Naive thymus-derived CD8-positive, alpha-beta T cell (primary cell): ENCODE data around the gene LIMD2. TPM values are rescaled to one million over a fixed set of nuclear protein-coding genes. Genes with fewer than 3 reads are reported as not detected.
A peak's percentile ranks its signal among the peaks of the same experiment; 100 is the strongest.

Experiments used
- ATAC-seq, 2 donors: fragments of 150-1000 bp; cut with Tn5 transposase in 1 of 2; sonication (Bioruptor Pico), chemical (Tn5 transposase) in 1 of 2; 1 replicate in 1 of 2; 2 replicates in 1 of 2; pipeline ENCODE4 v1.10.0; 2021; ENCODE audit warnings: mild to moderate bottlenecking in 2 of 2, moderate library complexity in 2 of 2
- POLR2A ChIA-PET: fragments of 350-600 bp; sonication (Branson Sonifier 250); formaldehyde crosslinking; loops from one replicate; lab custom pipeline; 2021; ENCODE audit warnings: antibody characterized with exemption; lab: Charles Lee
- DNase-seq, 10 donors: peaks; one replicate each; pipeline versions ENCODE4 v3.0.0 to v3.0.0-alpha.2; 2020 to 2022
- H3K27ac Mint-ChIP-seq, 10 donors: one replicate each; pipeline ENCODE4 v1.8.0; 2020 to 2022; ENCODE audit warnings: mild to moderate bottlenecking in 10 of 10, mixed read lengths in 10 of 10, moderate library complexity in 4 of 10, inconsistent platforms in 1 of 10
- H3K27me3 Mint-ChIP-seq, 5 donors: one replicate each; pipeline ENCODE4 v1.8.0; 2021 to 2022; ENCODE audit warnings: mixed read lengths in 5 of 5
- H3K36me3 Mint-ChIP-seq, 3 donors: one replicate each; pipeline ENCODE4 v1.8.0; 2020 to 2022; ENCODE audit warnings: mixed read lengths in 3 of 3, mild to moderate bottlenecking in 2 of 3, inconsistent platforms in 1 of 3
- H3K4me1 Mint-ChIP-seq, 4 donors: one replicate each; pipeline ENCODE4 v1.8.0; 2021 to 2022; ENCODE audit warnings: mixed read lengths in 4 of 4
- H3K4me3 Mint-ChIP-seq, 10 donors: one replicate each; pipeline ENCODE4 v1.8.0; 2020 to 2022; ENCODE audit warnings: mild to moderate bottlenecking in 10 of 10, mixed read lengths in 10 of 10, moderate library complexity in 6 of 10, inconsistent platforms in 1 of 10
- H3K9me3 Mint-ChIP-seq, 9 donors: one replicate each; pipeline ENCODE4 v1.8.0; 2020 to 2022; ENCODE audit warnings: mixed read lengths in 9 of 9, mild to moderate bottlenecking in 3 of 9, inconsistent platforms in 1 of 9, moderate library complexity in 1 of 9
- polyA plus RNA-seq, 3 donors: library from polyadenylated mRNA; unstranded; fragments of 300-500 nt; fragmentation: Illumina TruSeq; gene quantifications; one replicate each; pipeline ENCODE4 v1.2.3, GENCODE V29; 2021
- total RNA-seq, 8 experiments: library from RNA in 2 of 8; stranded (reverse) in 2 of 8; gene quantifications; one replicate each; pipeline ENCODE4 v1.2.3 and lab custom pipeline; 2021 to 2026

LIMD2 gene
- total and polyA plus RNA-seq, 5 experiments from 2014 or later = 390 to 980 (median 700) TPM

DNA sequence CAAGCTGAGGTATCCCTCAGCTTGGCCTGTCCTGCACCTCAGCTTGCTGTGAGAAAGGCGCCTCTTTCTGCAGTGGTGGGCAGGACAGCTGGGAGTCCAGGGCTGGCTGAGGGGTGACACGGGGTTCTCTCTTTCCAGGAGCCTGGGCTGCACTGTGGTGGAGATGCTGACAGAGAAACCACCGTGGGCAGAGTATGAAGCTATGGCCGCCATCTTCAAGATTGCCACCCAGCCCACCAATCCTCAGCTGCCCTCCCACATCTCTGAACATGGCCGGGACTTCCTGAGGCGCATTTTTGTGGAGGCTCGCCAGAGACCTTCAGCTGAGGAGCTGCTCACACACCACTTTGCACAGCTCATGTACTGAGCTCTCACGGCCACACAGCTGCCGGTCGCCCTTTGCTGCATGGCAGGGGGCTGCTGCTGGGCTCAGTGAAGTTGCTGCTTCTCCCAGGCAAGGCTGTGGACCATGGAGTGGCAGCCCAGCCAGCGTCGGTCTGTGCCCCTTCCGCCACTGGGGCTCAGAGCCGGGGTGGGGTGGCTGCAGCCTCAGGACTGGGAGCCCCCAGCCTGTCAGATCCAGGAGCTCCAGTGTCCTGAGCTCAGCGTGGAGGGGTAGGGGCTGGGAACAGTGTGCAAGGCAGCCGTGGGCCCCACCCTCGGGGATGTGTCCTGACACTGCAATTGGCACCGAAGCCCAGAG lies 6.4 kb downstream of the LIMD2 start:
- peak overlapping the region in 9 of 10 donors; percentile 45 to 99 (median 60) for H3K4me3 Mint-ChIP-seq
- POLR2A ChIA-PET = interaction anchor here (0.5 to 15.3 kb wide), 18 partner anchors 7 to 637 kb away, joined by 3 to 1071 read pairs (median 18); partner anchors contain the start of genes CCDC47, DCAF7, DDX42 and FTSJ3
- H3K27ac Mint-ChIP-seq = peak overlapping the region; percentile 75 to 99 (median 96)
- peaks cover 35 to 72% (median 67%) of the 10 kb centered on the region in 4 donors for H3K4me1 Mint-ChIP-seq
- ATAC-seq (no peak), DNase-seq (peak in 1 of 10 donors; percentile 20)
- peaks cover 0 to 71% (median 22%) of the 10 kb centered on the region in 3 donors for H3K36me3 Mint-ChIP-seq
- no peaks in the 10 kb centered on the region for H3K27me3 Mint-ChIP-seq
- H3K9me3 Mint-ChIP-seq = peaks cover 0 to 2% (median 0%) of the 10 kb centered on the region in 9 donors

DNA sequence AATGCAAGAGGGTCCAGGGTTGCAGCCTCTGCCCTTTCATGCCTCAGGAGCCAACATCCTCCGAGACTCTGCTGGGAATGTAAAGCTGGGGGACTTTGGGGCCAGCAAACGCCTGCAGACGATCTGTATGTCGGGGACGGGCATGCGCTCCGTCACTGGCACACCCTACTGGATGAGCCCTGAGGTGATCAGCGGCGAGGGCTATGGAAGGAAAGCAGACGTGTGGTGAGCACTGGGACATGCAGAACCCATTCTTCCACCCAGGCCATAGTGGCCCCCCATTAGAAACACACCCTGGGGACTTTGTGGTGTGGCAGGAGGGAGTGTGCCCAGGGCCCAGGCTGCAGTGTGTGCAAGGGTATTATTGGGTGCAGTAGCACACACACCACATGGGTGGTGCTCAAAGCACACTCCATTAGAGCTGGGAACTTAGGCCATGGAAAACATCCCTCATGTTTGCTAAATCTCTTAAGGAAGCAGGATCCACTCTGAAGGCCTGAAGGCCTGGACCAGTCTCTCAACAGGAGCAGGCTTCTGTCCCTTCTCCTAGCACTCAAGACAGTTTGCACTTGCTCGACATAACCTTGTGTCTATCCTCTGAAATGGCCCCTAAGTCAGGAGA lies 7.6 kb downstream of the LIMD2 start:
- DNase-seq (no peak), ATAC-seq (no peak)
- no peaks in the 10 kb centered on the region for H3K27me3 Mint-ChIP-seq
- H3K9me3 Mint-ChIP-seq = no peaks in the 10 kb centered on the region
- no peak overlapping the region for H3K4me3 Mint-ChIP-seq
- H3K4me1 Mint-ChIP-seq = peaks cover 31 to 68% (median 59%) of the 10 kb centered on the region in 4 donors
- peaks cover 0 to 69% (median 14%) of the 10 kb centered on the region in 3 donors for H3K36me3 Mint-ChIP-seq
- H3K27ac Mint-ChIP-seq = peak overlapping the region in 8 of 10 donors; percentile 75 to 99 (median 96)
- POLR2A ChIA-PET = interaction anchor here (1.7 to 15.3 kb wide), 8 partner anchors 10 to 149 kb away, joined by 3 to 1071 read pairs (median 162); partner anchors contain the start of genes CCDC47, DDX42, FTSJ3 and MAP3K3

DNA sequence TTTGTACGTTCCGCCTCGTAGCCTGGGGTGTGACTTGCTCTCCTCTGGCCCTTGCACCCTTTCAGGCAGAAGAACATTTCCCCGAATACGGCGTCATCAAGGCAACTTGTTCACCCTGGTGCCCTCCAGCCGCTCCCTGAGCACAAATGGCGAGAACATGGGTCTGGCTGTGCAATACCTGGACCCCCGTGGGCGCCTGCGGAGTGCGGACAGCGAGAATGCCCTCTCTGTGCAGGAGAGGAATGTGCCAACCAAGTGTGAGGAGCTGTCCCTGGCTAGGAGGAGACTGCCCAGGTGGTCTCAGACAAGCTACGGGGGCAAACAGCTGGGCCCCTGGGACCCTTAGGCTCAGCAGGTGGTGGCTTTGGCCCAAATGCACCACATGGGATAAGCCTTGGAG lies 10.4 kb downstream of the LIMD2 start:
- no peak for ATAC-seq
- Mint-ChIP-seq H3K27me3 (no peaks in the 10 kb centered on the region), H3K4me1 (peaks cover 15 to 43% (median 31%) of the 10 kb centered on the region in 4 donors), H3K4me3 (no peak overlapping the region), H3K9me3 (no peaks in the 10 kb centered on the region), H3K27ac (peak overlapping the region in 1 of 10 donors; percentile 41), H3K36me3 (peaks cover 0 to 65% (median 12%) of the 10 kb centered on the region in 3 donors)
- POLR2A ChIA-PET = interaction anchor here (15.3 kb wide), 1 partner anchor 20 kb away, joined by 1071 read pairs; no protein-coding TSS in a partner anchor
- DNase-seq = no peak

DNA sequence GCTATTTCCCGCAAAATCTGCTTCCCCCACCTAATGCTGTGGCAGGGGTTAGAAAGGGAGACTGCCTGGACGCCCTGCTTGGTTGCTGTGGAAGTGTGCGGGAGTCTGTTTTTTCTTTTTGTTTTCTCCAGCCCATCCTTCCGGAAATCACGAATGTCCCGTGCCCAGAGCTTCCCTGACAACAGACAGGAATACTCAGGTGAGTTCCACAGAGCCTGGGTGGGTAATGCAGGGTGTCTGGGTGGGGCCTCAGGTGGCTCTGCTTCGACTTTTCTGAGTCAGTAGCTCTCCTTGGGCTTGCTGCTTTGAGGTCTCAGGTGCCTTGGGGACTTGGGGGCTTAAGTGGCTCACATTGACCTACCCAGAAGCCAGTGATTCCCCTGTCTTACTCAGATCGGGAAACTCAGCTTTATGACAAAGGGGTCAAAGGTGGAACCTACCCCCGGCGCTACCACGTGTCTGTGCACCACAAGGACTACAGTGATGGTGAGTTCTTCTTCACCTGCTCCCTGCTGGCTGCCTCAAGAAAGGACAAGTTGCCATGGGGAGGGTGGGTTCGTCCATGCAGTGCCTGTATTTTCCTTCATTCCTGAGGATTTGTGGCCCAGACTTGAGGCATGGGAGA lies 11.4 kb downstream of the LIMD2 start:
- no peak for ATAC-seq

DNA sequence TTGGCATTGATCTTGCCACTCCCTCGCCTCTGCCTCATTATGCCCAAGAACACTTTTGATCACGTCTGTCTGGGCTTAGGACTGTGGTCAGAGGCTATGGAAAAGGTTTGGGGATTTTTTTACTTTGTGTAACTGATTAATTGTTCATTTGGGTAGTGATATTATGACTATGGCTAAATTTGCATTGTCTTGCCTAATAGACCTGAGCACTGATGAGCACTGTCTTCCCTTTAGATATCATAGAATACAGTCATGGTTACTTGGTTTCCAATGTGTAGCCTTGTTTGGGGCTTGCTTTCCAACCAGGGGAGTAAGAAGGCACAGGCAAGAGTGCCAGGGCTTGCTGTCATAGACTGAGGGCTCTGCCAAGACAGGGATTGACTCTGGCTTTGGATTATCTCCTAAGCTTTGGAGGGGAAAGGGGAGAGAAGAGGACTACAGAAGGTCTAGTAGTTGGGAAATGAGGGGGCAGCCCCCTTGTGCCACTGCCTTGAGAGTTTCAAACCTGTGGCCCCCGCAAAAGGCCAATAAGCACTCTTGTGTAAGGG lies 13.7 kb downstream of the LIMD2 start:
- no peak overlapping the region for H3K4me3 Mint-ChIP-seq
- H3K36me3 Mint-ChIP-seq = peaks cover 0 to 78% (median 9%) of the 10 kb centered on the region in 3 donors
- H3K9me3 Mint-ChIP-seq = no peaks in the 10 kb centered on the region
- ATAC-seq (no peak), DNase-seq (no peak)
- peak overlapping the region in 6 of 10 donors; percentile 11 to 87 (median 46) for H3K27ac Mint-ChIP-seq
- POLR2A ChIA-PET = interaction anchor here (1.6 to 4.3 kb wide), 2 partner anchors 10 to 16 kb away, joined by 4 to 43 read pairs; no protein-coding TSS in a partner anchor
- H3K4me1 Mint-ChIP-seq = peaks cover 4 to 13% (median 8%) of the 10 kb centered on the region in 4 donors
- H3K27me3 Mint-ChIP-seq = no peaks in the 10 kb centered on the region

More for the DNA sequence above, 11.4 kb downstream of the LIMD2 start:
- Mint-ChIP-seq H3K9me3 (no peaks in the 10 kb centered on the region), H3K4me1 (peaks cover 13 to 34% (median 21%) of the 10 kb centered on the region in 4 donors), H3K4me3 (no peak overlapping the region), H3K36me3 (peaks cover 0 to 65% (median 14%) of the 10 kb centered on the region in 3 donors), H3K27me3 (no peaks in the 10 kb centered on the region), H3K27ac (peak overlapping the region in 4 of 10 donors; percentile 18 to 78 (median 47))
- POLR2A ChIA-PET = interaction anchor here (0.5 to 4.3 kb wide), 5 partner anchors 7 to 89 kb away, joined by 3 to 43 read pairs (median 3); partner anchors contain the start of gene CCDC47
- DNase-seq = no peak

DNA sequence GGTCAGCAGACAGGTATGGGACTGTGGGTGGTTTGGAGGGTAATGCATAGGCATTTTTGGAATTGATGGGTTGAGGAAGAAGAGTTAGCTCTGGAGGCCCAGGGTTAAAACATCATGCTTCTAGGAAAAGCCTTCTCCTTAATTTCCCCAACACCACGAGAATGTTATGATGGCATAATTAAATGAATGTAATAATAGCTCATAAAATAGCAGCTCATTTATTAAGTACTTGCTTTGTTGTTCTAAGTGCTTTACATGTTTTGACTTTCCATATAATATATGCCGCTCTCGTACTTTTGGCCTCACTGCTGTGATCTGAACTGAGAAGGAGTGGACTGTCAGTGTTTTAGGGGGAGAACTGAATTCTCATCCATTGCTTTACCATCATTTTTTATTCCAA lies 14.3 kb downstream of the LIMD2 start:
- Mint-ChIP-seq H3K27ac (peak overlapping the region in 2 of 10 donors; percentile 73 to 80), H3K9me3 (no peaks in the 10 kb centered on the region), H3K4me3 (no peak overlapping the region), H3K27me3 (no peaks in the 10 kb centered on the region), H3K36me3 (peaks cover 0 to 78% (median 7%) of the 10 kb centered on the region in 3 donors), H3K4me1 (peaks cover 0 to 12% (median 7%) of the 10 kb centered on the region in 4 donors)
- no peak for DNase-seq
- POLR2A ChIA-PET = interaction anchor here (4.3 kb wide), 1 partner anchor 10 kb away, joined by 43 read pairs; no protein-coding TSS in a partner anchor
- no peak for ATAC-seq

DNA sequence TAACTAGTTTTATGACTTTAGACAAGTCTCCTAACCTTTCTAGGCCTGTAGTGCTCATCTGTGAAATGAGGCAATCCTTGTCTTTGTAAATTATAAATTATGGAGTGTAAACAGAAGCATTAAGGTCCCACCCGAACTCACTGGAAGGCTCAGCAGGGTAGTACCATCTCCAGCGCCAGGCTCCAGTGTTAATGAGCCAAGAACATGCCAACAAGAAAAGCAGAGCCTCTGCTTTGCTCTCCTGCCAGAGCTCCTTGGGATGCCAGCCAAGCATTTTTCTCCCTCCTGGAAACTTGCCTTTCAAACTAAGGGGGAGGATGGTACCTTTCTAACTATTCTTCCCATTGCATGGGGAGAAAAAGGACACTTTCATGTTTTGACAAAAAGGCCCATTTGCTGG lies 14.9 kb downstream of the LIMD2 start:
- Mint-ChIP-seq H3K4me1 (peaks cover 2 to 12% (median 7%) of the 10 kb centered on the region in 4 donors), H3K36me3 (peaks cover 0 to 78% (median 6%) of the 10 kb centered on the region in 3 donors), H3K4me3 (no peak overlapping the region), H3K27me3 (no peaks in the 10 kb centered on the region), H3K27ac (peak overlapping the region in 3 of 10 donors; percentile 3 to 80 (median 72)), H3K9me3 (no peaks in the 10 kb centered on the region)
- no peak for ATAC-seq
- POLR2A ChIA-PET = interaction anchor here (4.3 kb wide), 1 partner anchor 11 kb away, joined by 43 read pairs; no protein-coding TSS in a partner anchor
- DNase-seq = no peak

DNA sequence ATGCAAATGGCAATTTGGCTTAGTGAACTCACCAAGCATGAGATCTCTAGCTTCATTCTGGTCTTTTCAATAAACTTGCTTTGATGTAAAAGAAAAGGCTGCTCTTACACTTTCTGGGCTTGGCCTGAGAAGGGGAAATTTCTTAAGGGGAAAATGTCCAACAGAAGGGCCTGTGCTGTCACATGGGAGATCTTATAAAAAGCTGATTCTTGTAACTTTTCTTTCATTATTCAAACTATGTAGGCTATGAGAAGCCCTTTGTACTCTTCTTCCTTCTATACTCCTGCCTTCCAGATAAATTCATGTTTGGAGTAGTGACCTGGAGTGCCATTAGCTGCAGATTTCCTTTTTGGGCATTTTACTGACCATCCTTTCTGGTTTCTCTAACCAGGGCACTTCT lies 16.9 kb downstream of the LIMD2 start:
- H3K9me3 Mint-ChIP-seq = no peaks in the 10 kb centered on the region
- H3K36me3 Mint-ChIP-seq = peaks cover 0 to 69% (median 2%) of the 10 kb centered on the region in 3 donors
- H3K27me3 Mint-ChIP-seq = no peaks in the 10 kb centered on the region
- POLR2A ChIA-PET = interaction anchor here (0.6 to 3.1 kb wide), 2 partner anchors 11 to 55 kb away, joined by 4 to 40 read pairs; no protein-coding TSS in a partner anchor
- ATAC-seq (no peak), DNase-seq (no peak)
- peaks cover 5 to 15% (median 9%) of the 10 kb centered on the region in 4 donors for H3K4me1 Mint-ChIP-seq
- no peak overlapping the region for H3K4me3 Mint-ChIP-seq
- peak overlapping the region in 6 of 10 donors; percentile 1 to 62 (median 48) for H3K27ac Mint-ChIP-seq

DNA sequence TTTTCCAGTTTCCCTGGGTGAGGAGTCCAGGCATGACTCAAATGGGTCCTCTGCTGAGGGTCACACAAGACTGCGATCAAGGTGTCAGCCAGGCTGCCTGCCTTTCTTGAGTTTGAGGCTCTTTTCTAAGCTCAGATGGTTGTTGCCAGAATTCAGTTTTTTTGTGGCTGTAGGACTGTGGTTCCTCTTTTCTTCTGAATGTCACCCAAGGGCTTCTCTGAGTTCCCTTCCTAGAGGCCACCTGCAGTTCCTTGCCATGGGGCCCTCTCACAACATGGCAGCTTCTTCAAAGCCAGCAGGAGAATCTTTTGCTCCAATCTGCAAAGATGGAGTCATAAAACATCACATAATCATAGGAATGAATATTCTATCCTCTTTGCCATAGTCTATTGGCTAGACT lies 17.5 kb downstream of the LIMD2 start:
- ATAC-seq (no peak), DNase-seq (no peak)
- Mint-ChIP-seq H3K27ac (peak overlapping the region in 7 of 10 donors; percentile 3 to 62 (median 44)), H3K4me3 (no peak overlapping the region), H3K9me3 (no peaks in the 10 kb centered on the region), H3K4me1 (peaks cover 4 to 15% (median 9%) of the 10 kb centered on the region in 4 donors), H3K27me3 (no peaks in the 10 kb centered on the region), H3K36me3 (peaks cover 0 to 69% (median 2%) of the 10 kb centered on the region in 3 donors)
- POLR2A ChIA-PET = interaction anchor here (0.6 to 3.1 kb wide), 3 partner anchors 12 to 55 kb away, joined by 4 to 40 read pairs (median 6); no protein-coding TSS in a partner anchor

DNA sequence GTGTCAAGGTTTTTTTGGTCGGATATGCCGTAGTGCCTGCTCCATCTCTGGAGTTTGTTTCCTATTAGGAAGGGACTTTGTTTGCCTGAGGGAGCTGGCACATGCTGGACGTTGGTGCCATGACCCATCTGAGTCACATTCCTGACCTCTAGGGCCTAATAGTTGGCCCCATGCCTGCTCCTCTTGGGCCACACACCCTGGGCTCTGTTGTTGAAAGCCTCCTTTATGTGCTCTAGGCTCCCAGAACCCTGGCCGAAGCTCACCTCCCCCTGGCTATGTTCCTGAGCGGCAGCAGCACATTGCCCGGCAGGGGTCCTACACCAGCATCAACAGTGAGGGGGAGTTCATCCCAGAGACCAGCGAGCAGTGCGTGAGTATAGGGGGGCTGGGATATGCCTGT lies 18.4 kb downstream of the LIMD2 start:
- Mint-ChIP-seq H3K9me3 (no peaks in the 10 kb centered on the region), H3K27ac (peak overlapping the region in 6 of 10 donors; percentile 10 to 83 (median 38)), H3K27me3 (no peaks in the 10 kb centered on the region), H3K4me1 (peaks cover 4 to 15% (median 11%) of the 10 kb centered on the region in 4 donors), H3K4me3 (no peak overlapping the region), H3K36me3 (peaks cover 0 to 76% (median 2%) of the 10 kb centered on the region in 3 donors)
- POLR2A ChIA-PET = interaction anchor here (0.7 to 3.1 kb wide), 4 partner anchors 13 to 30 kb away, joined by 4 to 40 read pairs (median 5); no protein-coding TSS in a partner anchor
- DNase-seq = no peak
- no peak for ATAC-seq

DNA sequence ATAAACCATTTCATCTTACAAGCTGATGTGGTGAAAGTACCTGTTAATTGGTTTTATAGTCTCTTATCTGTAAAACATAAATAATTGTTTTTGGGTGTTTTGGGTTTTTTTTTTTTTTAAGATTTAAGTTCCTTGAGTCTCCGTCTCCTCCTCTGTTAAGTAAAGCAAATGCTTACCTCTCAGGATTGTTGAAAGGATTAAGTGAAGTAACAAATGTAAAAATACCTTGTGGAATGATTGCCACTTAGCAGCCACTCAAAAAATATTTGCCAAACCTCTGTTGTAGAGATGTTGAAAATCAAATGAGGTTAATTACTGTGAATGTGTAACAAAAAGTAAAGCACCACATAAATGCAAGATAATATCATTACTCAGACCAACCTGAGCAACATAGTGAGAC lies 19.2 kb downstream of the LIMD2 start:
- ATAC-seq (no peak), DNase-seq (no peak)
- H3K27me3 Mint-ChIP-seq = no peaks in the 10 kb centered on the region
- peak overlapping the region in 5 of 10 donors; percentile 46 to 83 (median 72) for H3K27ac Mint-ChIP-seq
- H3K4me3 Mint-ChIP-seq = no peak overlapping the region
- peaks cover 4 to 17% (median 10%) of the 10 kb centered on the region in 4 donors for H3K4me1 Mint-ChIP-seq
- H3K9me3 Mint-ChIP-seq = no peaks in the 10 kb centered on the region
- H3K36me3 Mint-ChIP-seq = peaks cover 0 to 74% (median 2%) of the 10 kb centered on the region in 3 donors
- POLR2A ChIA-PET = interaction anchor here (0.7 to 2.4 kb wide), 3 partner anchors 15 to 31 kb away, joined by 4 to 6 read pairs (median 4); no protein-coding TSS in a partner anchor
